ENCODE data around the gene DAB2IP.
A peak's percentile ranks its signal among the peaks of the same experiment; 100 is the strongest.
"Not testable (repeated sequence)": the region's sequence is repeated elsewhere in the genome, so short reads cannot be mapped to it uniquely, and the experiment has no call there.

Gene DAB2IP

DNA sequence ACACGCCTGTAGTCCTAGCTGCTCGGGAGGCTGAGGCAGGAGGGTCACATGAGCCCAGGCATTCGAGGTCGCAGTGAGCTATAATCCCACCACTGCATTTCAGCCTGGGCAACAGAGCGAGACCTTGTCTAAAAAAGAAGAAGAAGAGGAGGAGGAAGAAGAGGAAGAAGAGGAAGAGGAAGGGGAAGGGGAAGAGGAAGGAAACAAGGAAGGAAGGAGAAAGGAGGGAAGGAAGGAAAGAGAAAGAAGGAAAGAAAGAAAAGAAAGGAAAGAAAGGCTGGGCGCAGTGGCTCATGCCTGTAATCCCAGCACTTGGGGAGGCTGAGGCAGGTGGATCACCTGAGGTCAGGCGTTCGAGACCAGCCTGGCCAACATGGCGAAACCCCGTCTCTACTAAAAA, 7.4 kb upstream of the DAB2IP start:
- H3K27ac Mint-ChIP-seq; H3K4me3 Mint-ChIP-seq; intact Hi-C loops (cut with micrococcal nuclease); H3K9me3 Mint-ChIP-seq; H3K36me3 Mint-ChIP-seq (ENCODE audit: low read depth): not testable (repeated sequence)
- H3K27me3 Mint-ChIP-seq = peaks cover 51% of the 10 kb centered on the region
- H3K4me1 Mint-ChIP-seq (ENCODE audit: low read depth) = peaks cover 21% of the 10 kb centered on the region

DNA sequence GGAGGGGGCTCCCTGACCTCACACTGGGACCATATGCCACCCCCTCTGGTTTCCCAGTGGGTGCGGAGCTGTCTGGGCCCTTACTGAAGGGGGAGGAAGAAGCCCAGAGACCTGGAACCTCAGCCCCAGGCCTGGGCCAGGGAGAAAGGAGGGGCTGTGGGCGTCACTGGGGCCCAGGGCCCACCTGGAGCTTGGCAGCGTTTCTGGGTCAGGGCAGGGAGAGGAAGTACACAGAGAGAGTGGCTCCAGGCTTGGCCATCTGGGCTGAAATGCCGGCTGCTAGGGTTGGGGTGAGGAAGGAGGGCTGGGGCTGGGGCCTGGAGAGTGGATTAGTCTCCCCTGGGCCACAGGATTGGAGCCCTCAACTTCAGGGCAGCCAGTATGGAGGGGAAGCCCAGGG, 6.4 kb upstream of the DAB2IP start:
- Mint-ChIP-seq H3K27ac (peak overlapping the region; percentile 60), H3K9me3 (no peaks in the 10 kb centered on the region), H3K4me3 (no peak overlapping the region), H3K36me3 (ENCODE audit: low read depth) (no peaks in the 10 kb centered on the region), H3K27me3 (peaks cover 56% of the 10 kb centered on the region), H3K4me1 (ENCODE audit: low read depth) (peaks cover 19% of the 10 kb centered on the region)
- intact Hi-C loops (cut with micrococcal nuclease) = no loop called here

DNA sequence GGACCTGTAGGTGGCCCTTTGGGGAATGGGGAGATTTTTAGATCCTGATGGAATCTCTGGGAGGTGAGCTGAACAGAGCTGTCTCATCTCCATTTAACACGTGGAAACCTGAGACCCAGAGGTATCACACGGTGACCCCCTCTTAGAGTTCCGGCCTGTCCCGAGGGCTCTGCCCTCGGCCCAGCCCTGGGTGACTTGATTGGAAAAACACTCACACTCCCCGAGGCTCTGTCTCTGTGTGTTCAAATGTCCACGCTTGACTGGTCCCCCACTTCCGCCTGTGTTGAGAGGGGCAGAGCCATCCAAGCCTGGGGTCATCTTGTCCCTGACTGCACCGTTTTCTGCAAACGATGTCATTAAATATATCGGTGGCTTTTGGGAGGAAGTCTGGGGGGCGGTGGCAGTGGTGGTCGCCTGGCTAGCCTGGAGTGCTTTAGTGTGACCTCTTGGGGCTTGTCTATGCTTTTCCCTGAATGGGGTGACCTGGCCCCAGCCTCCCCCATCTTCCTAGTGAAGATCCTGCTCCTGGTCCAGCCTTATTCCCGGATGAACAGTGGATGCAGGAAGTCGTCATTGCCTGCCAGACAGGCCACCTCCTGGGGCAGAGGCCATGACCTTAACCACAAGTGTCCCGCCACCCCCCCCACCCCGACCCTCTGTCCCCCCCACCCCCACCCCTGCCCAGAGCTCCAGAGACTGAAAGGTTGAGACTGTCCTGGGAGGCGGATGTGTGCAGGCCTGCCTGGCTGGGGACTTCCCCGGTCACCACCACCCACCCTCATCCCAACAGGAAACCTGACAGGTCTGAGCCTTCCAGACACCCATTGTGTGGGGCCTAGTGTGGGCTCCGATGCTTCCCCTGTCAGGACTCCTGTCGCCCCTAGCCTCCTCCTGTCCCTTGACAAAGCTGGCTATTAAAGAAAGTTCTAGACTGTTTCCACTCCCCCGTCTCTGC, 5.3 kb upstream of the DAB2IP start:
- Mint-ChIP-seq H3K4me3 (no peak overlapping the region), H3K4me1 (ENCODE audit: low read depth) (peaks cover 18% of the 10 kb centered on the region), H3K27ac (no peak overlapping the region), H3K36me3 (ENCODE audit: low read depth) (no peaks in the 10 kb centered on the region), H3K27me3 (peaks cover 66% of the 10 kb centered on the region), H3K9me3 (no peaks in the 10 kb centered on the region)
- intact Hi-C loops (cut with micrococcal nuclease) = no loop called here

DNA sequence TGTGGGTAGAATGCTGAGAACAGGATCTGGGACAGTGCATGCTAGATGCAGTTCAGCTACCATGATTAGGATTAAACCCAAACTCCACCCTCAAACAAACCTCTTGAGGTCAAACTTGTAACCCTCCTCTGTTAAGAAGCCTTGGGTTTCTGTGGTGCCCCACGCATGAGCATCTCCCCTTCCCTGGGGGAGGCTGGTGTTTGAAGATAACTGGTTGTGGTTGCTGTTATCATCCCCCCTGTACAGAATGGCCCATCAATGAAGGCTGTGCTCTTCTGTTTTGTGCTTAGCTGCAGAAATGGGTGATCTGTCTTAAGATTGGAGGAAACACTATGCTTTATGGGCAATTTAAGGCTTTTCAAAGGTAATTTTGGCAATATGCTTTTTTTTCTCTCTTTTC, 4.4 kb upstream of the DAB2IP start:
- H3K9me3 Mint-ChIP-seq = no peaks in the 10 kb centered on the region
- no peak overlapping the region for H3K4me3 Mint-ChIP-seq
- H3K27ac Mint-ChIP-seq = no peak overlapping the region
- peaks cover 67% of the 10 kb centered on the region for H3K27me3 Mint-ChIP-seq
- peaks cover 20% of the 10 kb centered on the region for H3K4me1 Mint-ChIP-seq (ENCODE audit: low read depth)
- intact Hi-C loops (cut with micrococcal nuclease) = no loop called here
- no peaks in the 10 kb centered on the region for H3K36me3 Mint-ChIP-seq (ENCODE audit: low read depth)

DNA sequence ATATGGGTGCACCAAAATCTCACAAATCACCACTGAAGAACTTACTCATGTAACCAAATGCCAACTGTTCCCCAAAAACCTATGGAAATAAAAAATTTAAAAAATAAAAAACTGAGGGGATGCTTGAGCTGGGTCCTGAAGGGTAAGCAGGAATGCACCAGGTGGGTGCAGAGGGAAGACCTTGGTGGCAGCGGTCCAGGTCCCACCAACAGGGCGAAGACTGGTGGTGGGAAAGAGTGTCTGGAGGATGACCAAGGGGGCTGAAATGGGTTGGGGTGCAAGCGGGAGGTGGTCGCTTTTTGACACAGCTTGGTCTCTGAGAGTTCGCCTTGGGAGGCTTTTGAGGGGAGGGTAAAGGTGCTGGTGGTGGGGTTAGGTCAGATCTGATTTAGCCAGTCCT, 3.3 kb upstream of the DAB2IP start:
- no peaks in the 10 kb centered on the region for H3K9me3 Mint-ChIP-seq
- no peaks in the 10 kb centered on the region for H3K36me3 Mint-ChIP-seq (ENCODE audit: low read depth)
- H3K27ac Mint-ChIP-seq = no peak overlapping the region
- peaks cover 29% of the 10 kb centered on the region for H3K4me1 Mint-ChIP-seq (ENCODE audit: low read depth)
- peaks cover 72% of the 10 kb centered on the region for H3K27me3 Mint-ChIP-seq
- intact Hi-C loops (cut with micrococcal nuclease) = no loop called here
- H3K4me3 Mint-ChIP-seq = no peak overlapping the region

DNA sequence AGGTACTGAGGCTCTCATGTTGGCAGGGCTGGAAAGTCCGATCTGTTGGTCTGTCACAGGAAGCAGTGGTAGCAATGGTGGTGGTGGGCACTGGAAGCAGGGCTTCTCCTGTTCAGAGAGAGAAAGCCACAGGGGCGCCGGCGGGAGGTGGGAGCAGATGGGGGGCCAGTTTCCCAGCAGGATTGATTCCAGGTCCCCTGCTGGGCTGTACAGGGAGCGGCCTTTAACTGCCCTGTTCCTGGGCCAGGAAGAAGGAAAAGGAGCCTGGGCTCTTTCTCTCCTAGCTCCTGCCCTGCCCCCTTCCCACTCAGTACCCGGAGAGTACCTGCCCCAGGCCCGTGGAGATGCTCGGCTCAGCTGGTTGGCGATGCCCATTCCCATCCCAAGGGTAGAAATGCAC, 2.6 kb upstream of the DAB2IP start:
- H3K9me3 Mint-ChIP-seq = no peaks in the 10 kb centered on the region
- no peaks in the 10 kb centered on the region for H3K36me3 Mint-ChIP-seq (ENCODE audit: low read depth)
- H3K27ac Mint-ChIP-seq = no peak overlapping the region
- intact Hi-C loops (cut with micrococcal nuclease) = no loop called here
- peaks cover 72% of the 10 kb centered on the region for H3K27me3 Mint-ChIP-seq
- peaks cover 28% of the 10 kb centered on the region for H3K4me1 Mint-ChIP-seq (ENCODE audit: low read depth)
- no peak overlapping the region for H3K4me3 Mint-ChIP-seq

DNA sequence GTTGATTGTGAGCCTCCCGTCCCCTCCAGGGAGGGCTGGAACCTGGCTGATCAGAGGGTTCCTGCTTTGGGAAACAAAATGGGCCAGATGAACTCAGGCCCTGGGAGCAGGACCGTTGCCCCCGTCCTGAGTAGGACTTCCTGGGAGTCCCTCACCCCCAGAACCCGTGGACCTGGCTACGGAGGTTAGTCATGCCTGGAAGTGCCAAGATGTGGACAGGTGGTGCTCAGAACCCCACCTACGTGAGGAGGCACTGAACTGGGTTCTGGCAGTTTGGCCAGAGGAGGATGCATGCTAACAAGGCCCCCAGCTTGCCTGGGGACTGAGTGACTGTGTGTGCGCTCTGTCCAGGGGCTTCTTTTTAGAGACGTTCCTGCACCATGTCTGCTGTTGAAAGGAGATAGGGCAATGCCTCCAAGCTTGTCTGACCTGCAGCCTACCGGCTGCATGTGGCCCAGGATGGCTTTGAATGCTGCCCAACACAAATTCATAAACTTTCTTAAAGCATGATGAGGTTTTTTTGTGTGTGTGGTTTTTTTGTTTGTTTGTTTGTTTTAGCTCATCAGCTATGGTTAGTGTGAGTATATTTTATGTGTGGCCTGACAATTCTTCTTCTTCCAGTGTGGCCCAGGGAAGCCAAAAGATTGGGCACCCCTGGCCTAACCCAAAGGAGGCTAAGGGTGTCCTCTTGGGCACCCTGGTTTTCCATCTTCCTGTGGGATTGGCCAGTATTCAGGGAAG, 1.8 kb upstream of the DAB2IP start:
- intact Hi-C loops (cut with micrococcal nuclease) = no loop called here
- Mint-ChIP-seq H3K27me3 (peaks cover 77% of the 10 kb centered on the region), H3K4me1 (ENCODE audit: low read depth) (peaks cover 25% of the 10 kb centered on the region), H3K4me3 (no peak overlapping the region), H3K36me3 (ENCODE audit: low read depth) (no peaks in the 10 kb centered on the region), H3K9me3 (no peaks in the 10 kb centered on the region), H3K27ac (no peak overlapping the region)

DNA sequence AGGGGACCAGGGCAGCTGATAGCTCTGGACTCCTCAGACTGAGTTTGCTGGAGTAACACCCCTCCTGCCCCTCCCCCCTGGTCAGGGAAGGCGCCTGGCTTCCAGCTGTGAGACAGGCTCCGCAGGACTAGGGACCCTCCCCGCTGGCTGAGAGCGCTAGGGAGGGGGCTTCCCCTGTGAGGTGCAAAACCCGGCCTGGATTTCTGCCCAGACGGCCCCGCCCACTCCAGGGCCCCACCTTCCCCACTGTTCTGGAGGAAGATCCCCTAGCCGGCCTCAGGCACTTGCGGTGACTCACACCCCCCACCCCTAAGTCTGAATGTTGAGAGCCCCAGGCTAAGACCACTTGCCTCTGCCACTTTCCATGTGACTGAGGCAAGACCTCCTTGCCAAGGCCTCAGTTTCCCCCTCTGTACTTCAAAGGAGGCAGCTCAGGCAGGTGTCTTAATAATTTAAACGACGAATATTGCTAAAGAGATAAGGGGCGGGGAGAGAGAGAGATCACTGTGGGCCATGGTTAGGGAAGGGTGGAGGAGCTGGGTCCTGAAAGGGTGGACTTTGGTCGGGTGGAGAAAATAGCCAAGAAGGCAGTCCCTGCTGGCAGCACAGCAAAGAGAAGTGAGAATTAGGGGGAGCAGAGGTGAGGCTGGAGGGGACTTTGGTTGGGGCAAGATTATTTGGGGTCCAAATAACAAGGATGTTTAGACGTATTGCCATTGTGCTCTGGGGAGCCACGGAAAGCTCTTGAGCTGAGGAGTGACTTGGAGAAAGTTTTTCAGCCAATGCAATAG, 1.0 kb upstream of the DAB2IP start:
- Mint-ChIP-seq H3K27me3 (peaks cover 80% of the 10 kb centered on the region), H3K4me3 (no peak overlapping the region), H3K9me3 (no peaks in the 10 kb centered on the region), H3K27ac (no peak overlapping the region), H3K36me3 (ENCODE audit: low read depth) (no peaks in the 10 kb centered on the region), H3K4me1 (ENCODE audit: low read depth) (peaks cover 18% of the 10 kb centered on the region)
- intact Hi-C loops (cut with micrococcal nuclease) = no loop called here

DNA sequence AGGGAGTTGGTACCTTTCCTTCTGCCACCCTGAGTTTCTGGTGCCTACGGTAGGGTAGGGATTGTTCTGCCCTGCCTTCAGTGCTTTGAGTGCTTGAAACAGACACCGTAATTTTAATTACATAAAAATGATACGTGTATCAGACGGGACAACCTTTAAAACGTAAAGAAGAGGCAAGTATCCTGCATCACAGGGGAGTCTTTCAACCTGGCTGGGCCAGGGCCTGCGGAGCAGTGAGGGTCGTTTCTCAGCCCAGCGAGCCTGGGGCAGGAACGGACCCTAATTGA, 483 bp upstream of the DAB2IP start:
- Mint-ChIP-seq H3K36me3 (ENCODE audit: low read depth) (no peaks in the 10 kb centered on the region), H3K27ac (no peak overlapping the region), H3K4me3 (no peak overlapping the region), H3K27me3 (peaks cover 78% of the 10 kb centered on the region), H3K4me1 (ENCODE audit: low read depth) (peaks cover 17% of the 10 kb centered on the region), H3K9me3 (no peaks in the 10 kb centered on the region)
- intact Hi-C loops (cut with micrococcal nuclease) = no loop called here

DNA sequence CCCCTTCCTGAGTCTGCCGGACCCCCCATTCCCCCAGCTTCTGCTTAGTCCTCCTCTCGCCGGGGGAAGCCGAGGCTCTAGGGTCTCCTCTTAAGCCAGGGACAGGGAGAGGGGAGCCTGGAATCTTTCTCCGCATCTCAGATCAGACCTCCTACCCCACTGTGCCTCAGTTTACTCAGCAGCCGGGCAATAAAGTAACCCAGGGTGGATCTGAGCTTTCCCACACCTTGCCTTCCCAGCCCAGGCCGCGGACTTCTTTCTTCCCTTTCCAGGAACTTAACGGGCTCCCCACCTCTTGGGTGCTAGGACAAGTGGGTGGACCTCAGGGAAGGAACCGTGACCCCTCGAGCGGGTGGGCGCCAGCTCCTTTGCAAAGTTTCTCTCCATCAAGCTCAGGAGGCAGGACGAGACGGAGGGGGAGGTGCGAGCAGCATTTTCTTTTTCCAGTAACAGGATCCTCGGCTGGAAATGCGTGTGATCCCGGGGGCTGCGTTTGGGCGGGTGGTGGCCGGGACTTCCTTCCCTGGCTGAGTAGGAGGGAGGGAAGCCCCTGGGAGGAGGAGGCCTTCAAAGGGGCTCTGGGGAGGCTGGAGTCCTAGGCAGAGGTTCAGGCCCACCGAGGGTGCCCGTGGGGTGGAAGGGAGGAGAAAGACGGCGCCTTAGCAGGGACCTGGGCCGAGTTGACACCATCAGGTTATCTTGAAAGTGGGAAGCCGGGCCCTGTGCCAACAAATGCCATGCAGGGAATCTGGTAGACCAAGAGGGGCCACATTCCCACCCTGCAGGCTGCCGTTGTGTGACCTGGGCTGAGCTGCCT, 795 bp downstream of the DAB2IP start:
- intact Hi-C loops (cut with micrococcal nuclease) = no loop called here
- Mint-ChIP-seq H3K27me3 (peaks cover 73% of the 10 kb centered on the region), H3K4me3 (peak overlapping the region; percentile 30), H3K4me1 (ENCODE audit: low read depth) (peaks cover 17% of the 10 kb centered on the region), H3K27ac (no peak overlapping the region), H3K9me3 (no peaks in the 10 kb centered on the region), H3K36me3 (ENCODE audit: low read depth) (no peaks in the 10 kb centered on the region)

DNA sequence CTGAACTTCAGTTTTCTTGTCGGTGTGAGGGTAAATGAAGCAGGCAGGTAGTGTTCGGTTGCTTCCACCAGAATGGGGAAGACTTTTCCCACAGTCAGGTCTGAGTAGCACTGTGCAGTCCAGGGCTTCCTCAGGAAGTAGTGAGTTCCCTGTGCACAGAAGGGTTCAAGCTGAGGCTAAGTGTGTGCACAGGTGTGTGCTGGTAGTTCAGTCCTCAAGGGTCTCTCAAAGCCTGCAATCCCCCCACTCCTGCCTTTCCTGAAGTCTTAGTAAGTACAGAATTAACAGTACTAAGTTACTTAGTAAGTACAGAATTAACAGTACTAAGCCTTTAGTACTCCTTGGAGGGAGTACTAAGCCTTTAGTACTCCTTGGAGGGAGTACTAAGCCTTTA, 1.4 kb downstream of the DAB2IP start:
- peaks cover 17% of the 10 kb centered on the region for H3K4me1 Mint-ChIP-seq (ENCODE audit: low read depth)
- intact Hi-C loops (cut with micrococcal nuclease) = no loop called here
- H3K9me3 Mint-ChIP-seq = no peaks in the 10 kb centered on the region
- H3K27ac Mint-ChIP-seq = no peak overlapping the region
- no peaks in the 10 kb centered on the region for H3K36me3 Mint-ChIP-seq (ENCODE audit: low read depth)
- peaks cover 71% of the 10 kb centered on the region for H3K27me3 Mint-ChIP-seq
- H3K4me3 Mint-ChIP-seq = no peak overlapping the region

DNA sequence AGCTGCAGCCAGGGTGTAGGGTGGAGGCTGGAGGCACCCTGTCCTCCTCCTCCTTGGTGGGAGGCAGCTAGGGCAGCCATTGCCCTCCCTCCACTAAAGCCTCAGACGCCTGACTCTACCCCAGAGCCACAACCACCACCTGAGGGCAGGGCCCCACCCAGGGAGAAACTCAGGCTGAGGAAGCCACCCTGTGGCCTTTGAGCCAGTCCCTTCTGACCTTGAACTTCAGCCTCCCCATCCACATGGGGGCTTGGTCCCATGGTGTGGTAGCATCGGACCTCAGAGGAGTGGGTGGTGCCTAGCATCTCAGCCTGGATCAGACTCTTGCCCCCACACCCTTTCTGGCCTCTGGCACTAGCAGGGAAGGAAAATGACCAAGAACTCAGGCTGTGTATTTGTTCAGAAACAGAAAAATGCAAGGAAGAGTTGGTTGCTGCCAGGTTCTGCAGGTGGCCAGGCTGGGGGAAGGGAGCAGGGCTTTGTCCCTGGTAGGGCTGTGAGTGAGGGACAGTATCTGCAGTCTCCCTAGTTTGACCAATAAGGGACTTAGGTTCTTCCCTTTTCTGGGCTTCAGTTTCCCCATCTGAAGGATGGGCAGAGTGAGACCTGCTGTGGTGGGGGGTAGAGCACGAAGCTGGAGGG, 3.2 kb downstream of the DAB2IP start:
- H3K27ac Mint-ChIP-seq = no peak overlapping the region
- intact Hi-C loops (cut with micrococcal nuclease) = no loop called here
- H3K4me3 Mint-ChIP-seq = no peak overlapping the region
- H3K36me3 Mint-ChIP-seq (ENCODE audit: low read depth) = no peaks in the 10 kb centered on the region
- H3K27me3 Mint-ChIP-seq = peaks cover 61% of the 10 kb centered on the region
- no peaks in the 10 kb centered on the region for H3K9me3 Mint-ChIP-seq
- H3K4me1 Mint-ChIP-seq (ENCODE audit: low read depth) = peaks cover 17% of the 10 kb centered on the region

DNA sequence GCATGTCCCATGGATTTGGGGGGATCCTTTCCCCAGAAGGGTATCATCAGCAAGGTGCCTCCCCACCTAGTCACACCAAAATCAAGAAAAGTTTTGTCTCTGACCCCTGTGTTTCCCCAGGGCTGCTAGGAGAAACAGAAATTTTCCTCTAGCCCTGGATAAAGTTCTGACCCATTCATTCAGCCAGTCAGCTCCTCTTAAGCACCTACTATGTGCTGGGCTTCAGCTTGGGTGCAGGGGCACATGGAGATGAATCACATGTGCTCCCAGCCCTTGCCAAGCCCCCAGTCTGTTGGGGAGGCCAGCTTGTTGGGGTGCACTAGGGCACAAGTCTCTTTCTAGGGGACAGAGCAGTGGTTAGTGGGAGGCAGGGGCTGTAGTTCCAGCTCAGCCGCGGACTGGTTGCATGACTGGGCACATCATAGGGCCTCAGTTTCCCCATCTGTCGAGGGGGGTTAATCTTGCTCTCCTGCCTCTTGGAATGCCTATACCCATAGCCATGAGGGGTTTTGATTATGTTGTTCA, 3.9 kb downstream of the DAB2IP start:
- Mint-ChIP-seq H3K27ac (no peak overlapping the region), H3K36me3 (ENCODE audit: low read depth) (no peaks in the 10 kb centered on the region), H3K9me3 (no peaks in the 10 kb centered on the region), H3K4me1 (ENCODE audit: low read depth) (peaks cover 17% of the 10 kb centered on the region), H3K27me3 (peaks cover 57% of the 10 kb centered on the region), H3K4me3 (no peak overlapping the region)
- intact Hi-C loops (cut with micrococcal nuclease) = no loop called here

Data from dendritic cell treated with granulocyte-macrophage colony-stimulating factor and Interleukin-4, amounts not matched to agents 40 ng/mL and 50 ng/mL, for 4 days (primary cell).